RWPE1 (cell line): ENCODE measurements around the gene DMXL2.

ENCODE experiments used
- CTCF ChIA-PET: fragments of 350-600 bp; sonication (Branson Sonifier 250); formaldehyde crosslinking; extraction: SDS; loops from one replicate; lab custom pipeline; 2021; lab: Yijun Ruan, JAX
- POLR2A ChIA-PET: fragments of 400-600 bp; formaldehyde crosslinking; extraction: SDS; loops from one replicate; lab custom pipeline; 2020; ENCODE audit warnings: antibody characterized with exemption; ENCODE audit not compliant: low non-redundant PET; lab: Yijun Ruan, JAX
- DNase-seq: peaks from one replicate; pipeline ENCODE4 v3.0.0; 2012; ENCODE audit warnings: low spot score
- H3K27ac ChIP-seq: fragments of 450-650 bp; 2 replicates; pipeline ENCODE4 v1.5.1; 2017
- TF ChIP-seq, protein P1 (sequence below): fragments of 450-650 bp; conservative IDR thresholded peaks from 2 replicates; pipeline ENCODE4 v1.5.1; 2017; ENCODE audit warnings: low read depth, mild to moderate bottlenecking

The DMXL2 gene

DNA sequence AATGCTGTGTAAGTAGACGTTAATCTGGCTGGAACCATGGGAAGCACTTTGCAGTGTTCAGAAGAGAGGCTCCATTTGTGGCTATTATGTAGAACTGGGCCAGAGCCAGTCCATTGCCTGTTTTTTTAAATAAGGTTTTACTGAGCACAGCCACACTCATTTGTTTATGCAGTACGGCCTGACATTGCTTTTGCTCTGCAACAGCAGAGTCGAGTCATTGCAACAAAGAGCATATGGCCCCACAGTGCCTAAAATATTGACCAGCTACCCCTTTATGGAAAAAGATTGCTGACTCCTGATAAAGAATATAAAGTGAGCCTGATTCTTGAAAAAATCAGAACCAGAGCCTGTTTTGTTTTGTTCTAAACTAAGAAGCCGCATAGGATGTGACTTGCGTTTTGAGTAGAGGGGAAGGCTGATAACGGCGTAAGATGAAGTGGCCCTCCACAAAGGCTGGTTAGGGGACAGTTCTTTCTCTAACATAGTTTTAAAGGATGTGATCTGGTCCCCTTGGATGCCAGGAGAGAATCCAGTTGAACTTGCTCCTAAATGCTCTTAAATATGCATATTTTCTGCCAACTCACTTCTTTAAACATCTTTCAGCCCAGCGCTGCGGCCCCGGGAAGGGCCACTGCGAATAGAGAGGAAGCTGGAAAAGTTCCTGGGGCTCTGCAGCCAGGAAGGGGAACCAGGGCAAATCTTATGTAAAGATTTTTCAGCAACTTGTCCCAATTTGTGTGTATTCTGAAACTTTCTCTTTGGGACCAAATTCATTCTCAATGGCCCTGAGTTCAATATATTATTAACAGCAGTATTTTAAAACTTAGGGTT is 216.7 kb downstream of the DMXL2 start:
- POLR2A ChIA-PET: no interaction called here
- no peak overlapping the region for H3K27ac ChIP-seq
- CTCF ChIA-PET: interaction anchor here (0.6 to 1.0 kb wide), 2 partner anchors 243 to 702 kb away, joined by 3 to 5 read pairs; no protein-coding TSS in a partner anchor
- TF ChIP-seq, protein P1, sequence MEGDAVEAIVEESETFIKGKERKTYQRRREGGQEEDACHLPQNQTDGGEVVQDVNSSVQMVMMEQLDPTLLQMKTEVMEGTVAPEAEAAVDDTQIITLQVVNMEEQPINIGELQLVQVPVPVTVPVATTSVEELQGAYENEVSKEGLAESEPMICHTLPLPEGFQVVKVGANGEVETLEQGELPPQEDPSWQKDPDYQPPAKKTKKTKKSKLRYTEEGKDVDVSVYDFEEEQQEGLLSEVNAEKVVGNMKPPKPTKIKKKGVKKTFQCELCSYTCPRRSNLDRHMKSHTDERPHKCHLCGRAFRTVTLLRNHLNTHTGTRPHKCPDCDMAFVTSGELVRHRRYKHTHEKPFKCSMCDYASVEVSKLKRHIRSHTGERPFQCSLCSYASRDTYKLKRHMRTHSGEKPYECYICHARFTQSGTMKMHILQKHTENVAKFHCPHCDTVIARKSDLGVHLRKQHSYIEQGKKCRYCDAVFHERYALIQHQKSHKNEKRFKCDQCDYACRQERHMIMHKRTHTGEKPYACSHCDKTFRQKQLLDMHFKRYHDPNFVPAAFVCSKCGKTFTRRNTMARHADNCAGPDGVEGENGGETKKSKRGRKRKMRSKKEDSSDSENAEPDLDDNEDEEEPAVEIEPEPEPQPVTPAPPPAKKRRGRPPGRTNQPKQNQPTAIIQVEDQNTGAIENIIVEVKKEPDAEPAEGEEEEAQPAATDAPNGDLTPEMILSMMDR: no peak
- no peak for DNase-seq

DNA sequence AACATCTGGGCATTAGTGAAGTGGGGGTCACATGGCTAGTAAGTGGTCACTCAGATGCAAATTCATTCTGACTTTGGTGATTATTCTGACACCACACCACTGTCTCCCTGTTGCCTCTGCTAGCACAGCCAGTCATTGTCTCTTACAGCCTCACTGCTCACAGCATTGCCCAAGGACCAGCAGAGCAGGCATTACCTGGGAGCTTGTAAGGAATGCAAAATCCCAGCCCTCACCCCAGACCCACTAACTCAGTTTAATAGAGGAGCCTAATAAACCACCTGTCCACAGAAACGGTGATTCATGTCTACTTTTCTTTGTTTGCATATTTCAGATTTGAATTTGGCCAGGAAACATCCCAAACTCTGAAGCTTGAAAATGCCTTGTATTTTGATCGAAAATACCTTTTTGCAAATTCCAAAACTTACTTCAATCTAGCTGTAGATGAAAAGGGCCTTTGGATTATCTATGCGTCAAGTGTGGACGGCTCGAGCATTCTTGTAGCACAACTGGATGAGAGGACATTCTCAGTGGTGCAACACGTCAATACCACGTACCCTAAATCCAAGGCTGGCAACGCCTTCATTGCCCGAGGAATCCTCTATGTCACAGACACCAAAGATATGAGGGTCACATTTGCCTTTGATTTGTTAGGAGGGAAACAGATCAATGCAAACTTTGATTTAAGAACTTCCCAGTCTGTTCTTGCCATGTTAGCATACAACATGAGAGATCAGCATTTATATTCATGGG is 218.4 kb downstream of the DMXL2 start:
- H3K27ac ChIP-seq: no peak overlapping the region
- TF ChIP-seq, protein P1: no peak
- POLR2A ChIA-PET: no interaction called here
- DNase-seq: no peak
- CTCF ChIA-PET: interaction anchor here (0.6 to 0.8 kb wide), 3 partner anchors 15 to 32 kb away, joined by 3 to 4 read pairs (median 3); no protein-coding TSS in a partner anchor

DNA sequence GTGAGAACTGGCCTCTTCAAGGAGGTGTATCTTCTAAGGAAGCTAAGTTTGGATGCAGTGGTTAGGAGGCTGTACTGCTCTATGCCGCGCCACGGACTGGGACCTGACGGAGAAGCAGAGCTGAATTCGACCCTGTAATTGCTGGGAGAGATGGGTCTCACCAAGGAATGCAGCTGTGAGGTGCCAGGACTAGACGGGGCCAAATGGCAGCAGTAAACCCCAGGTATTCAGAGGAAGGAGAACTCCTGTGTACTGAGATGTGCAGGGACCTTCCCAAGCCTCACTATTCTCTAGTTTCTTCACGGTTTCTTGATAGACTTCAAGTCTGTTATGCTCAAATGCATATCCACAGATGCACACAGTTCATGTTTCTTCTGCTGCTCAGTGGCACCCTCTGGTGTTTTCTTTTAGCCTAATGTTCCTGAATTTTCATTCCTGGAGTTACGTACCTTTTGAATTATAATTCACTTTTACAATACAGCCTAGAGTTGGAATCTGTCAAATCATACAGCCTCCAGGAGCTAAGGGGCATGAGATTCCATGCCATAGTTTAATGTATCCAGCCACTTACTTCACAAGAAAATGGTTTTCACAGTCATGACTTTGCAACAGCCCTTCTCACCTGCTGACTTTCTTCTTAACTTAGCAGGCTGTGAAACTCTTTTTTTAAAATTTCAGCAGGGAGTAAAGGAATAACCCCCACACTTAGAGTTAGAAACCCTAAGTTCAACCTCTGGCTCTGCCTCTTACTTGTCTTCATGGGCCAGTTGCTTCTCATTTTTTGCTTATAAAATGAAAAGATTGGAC is 219.3 kb downstream of the DMXL2 start:
- CTCF ChIA-PET: interaction anchor here (0.6 to 0.8 kb wide), 4 partner anchors 14 to 739 kb away, joined by 3 to 4 read pairs (median 4); no protein-coding TSS in a partner anchor
- DNase-seq: no peak
- H3K27ac ChIP-seq: no peak overlapping the region
- POLR2A ChIA-PET: no interaction called here
- TF ChIP-seq, protein P1: peak; percentile 52

DNA sequence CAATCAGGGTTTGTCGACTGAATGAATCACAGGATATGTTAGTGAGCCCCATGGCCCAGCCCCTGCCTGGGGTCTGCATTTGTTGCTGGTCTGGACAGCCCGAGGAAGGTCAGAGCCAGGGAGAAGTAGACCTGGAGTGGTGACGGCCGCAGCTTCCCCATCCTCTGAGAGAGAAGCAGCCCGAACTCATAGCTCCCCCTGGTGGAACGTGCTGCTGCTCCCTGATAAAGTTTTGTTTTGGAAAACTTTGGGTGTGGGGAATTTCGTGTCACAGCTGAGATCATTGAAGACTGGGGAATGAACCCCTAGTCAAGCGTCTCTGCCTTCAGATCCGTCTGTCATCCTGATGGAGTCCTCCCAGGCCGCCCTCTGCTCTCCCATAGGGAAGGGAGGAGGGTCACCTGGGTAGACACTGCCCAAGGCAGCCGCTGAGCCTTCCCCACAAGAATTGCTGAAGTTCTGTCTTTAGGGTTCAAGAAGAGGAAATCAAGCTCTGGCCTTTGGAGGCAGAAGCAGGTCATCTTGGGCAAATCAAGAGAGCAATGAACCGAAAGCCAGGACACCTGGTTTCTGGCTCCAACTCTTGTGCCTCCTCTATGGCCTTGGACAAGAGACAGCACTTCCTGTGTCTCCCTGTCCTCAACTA is 220.6 kb downstream of the DMXL2 start:
- TF ChIP-seq, protein P1: peak; percentile 61
- ChIA-PET POLR2A (no interaction called here), CTCF (interaction anchor here (0.9 kb wide), 1 partner anchor 251 kb away, joined by 3 read pairs; no protein-coding TSS in a partner anchor)
- H3K27ac ChIP-seq: no peak overlapping the region
- DNase-seq: peak; percentile 45

DNA sequence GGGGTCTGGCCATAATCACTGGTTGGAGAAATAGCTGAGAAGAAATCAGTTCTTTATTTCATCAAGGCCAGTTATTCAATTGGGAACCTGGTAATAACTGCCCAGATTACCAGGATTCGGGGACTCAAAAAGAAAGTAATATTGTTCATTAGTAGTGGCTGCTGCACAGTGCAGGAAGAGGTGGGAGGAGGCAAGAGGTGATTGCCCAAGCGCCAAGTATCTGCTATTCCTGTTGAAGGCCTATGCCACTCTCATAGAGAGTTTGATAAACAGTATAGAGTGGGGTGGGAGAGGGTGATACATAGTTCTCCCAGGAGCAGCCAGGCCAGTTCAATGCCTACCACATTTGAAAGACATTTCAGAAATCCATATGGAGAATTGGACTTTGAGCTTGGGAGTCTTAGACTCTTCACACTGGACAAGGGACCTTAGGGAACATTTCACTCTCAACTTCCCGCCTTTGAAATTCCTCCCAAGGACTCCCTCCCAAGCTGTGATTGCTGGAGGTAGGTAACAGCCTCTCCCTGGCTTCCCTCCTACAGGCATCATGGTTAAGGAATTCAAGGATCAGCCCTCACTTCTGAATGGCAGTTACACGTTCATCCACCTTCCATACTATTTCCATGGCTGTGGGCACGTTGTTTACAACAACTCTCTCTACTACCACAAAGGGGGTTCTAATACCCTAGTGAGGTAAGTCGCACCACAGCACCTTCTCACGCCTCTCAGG is 221.4 kb downstream of the DMXL2 start:
- no peak overlapping the region for H3K27ac ChIP-seq
- no peak for DNase-seq
- POLR2A ChIA-PET: no interaction called here
- TF ChIP-seq, protein P1: no peak
- CTCF ChIA-PET: no interaction called here
